PC-3 (cell line): ENCODE results near the gene FAM110A. TPM values are rescaled to one million over a fixed set of nuclear protein-coding genes. Genes with fewer than 3 reads are reported as not detected.

Experiments
- ATAC-seq: fragments of 200-7000 bp; cut with Tn5 transposase; 2 replicates; pipeline ENCODE4 v1.9.1; 2020; ENCODE audit warnings: mild to moderate bottlenecking, moderate library complexity
- BruUV-seq: library from RNA; stranded (reverse); fragments of 400-500 nt; replicated peaks from 2 replicates; lab custom pipeline; 2021; lab: Mats Ljungman, UMichigan
- CTCF ChIA-PET: fragments of 300-600 bp; sonication (Branson Sonifier 250); formaldehyde crosslinking; loops from one replicate; lab custom pipeline; 2022; ENCODE audit warnings: antibody characterized with exemption; lab: Charles Lee
- POLR2A ChIA-PET: fragments of 300-600 bp; sonication (Branson Sonifier 250); formaldehyde crosslinking; loops from one replicate; lab custom pipeline; 2022; ENCODE audit warnings: antibody characterized with exemption; ENCODE audit not compliant: unreplicated experiment; lab: Charles Lee
- DNase-seq: peaks from one replicate; pipeline ENCODE4 v3.0.0-alpha.2; 2015
- H2AFZ ChIP-seq: fragments of 300-600 bp; sonication (generic); 2 replicates; pipeline ENCODE4 v1.6.0; 2016; ENCODE audit warnings: antibody characterized with exemption, low read length
- H3F3A ChIP-seq: fragments of 300-600 bp; sonication (generic); one replicate; pipeline ENCODE4 v1.6.0; 2017; ENCODE audit warnings: antibody characterized with exemption, low read length, control low read depth, mild to moderate bottlenecking; ENCODE audit not compliant: unreplicated experiment
- H3K27ac ChIP-seq: fragments of 300-600 bp; sonication (generic); 2 replicates; pipeline ENCODE4 v1.5.1; 2016; ENCODE audit warnings: mild to moderate bottlenecking, low read length
- H3K27me3 ChIP-seq: fragments of 300-600 bp; sonication (generic); 2 replicates; pipeline ENCODE4 v1.6.1; 2016; ENCODE audit warnings: low read length, mixed read lengths
- H3K36me3 ChIP-seq: fragments of 300-600 bp; sonication (generic); 2 replicates; pipeline ENCODE4 v1.6.1; 2016; ENCODE audit warnings: low read depth, mixed run types, low read length, mixed read lengths
- H3K4me1 ChIP-seq: fragments of 300-600 bp; sonication (generic); 2 replicates; pipeline ENCODE4 v1.5.1; 2016; ENCODE audit warnings: low read length; ENCODE audit not compliant: insufficient read depth
- H3K4me2 ChIP-seq: fragments of 300-600 bp; sonication (generic); 2 replicates; pipeline ENCODE4 v1.6.0; 2016; ENCODE audit warnings: low read length
- H3K4me3 ChIP-seq: fragments of 300-600 bp; sonication (generic); 2 replicates; pipeline ENCODE4 v1.5.1; 2016; ENCODE audit warnings: mild to moderate bottlenecking, low read length, mixed read lengths
- H3K79me2 ChIP-seq: fragments of 300-600 bp; sonication (generic); 2 replicates; pipeline ENCODE4 v1.6.1; 2017; ENCODE audit warnings: low read length, mixed read lengths
- H3K9ac ChIP-seq: fragments of 300-600 bp; sonication (generic); 2 replicates; pipeline ENCODE4 v1.6.0; 2016; ENCODE audit warnings: mild to moderate bottlenecking, low read length
- H3K9me2 ChIP-seq: fragments of 300-600 bp; sonication (generic); replicated peaks from 2 replicates; pipeline ENCODE4 v1.6.1; 2016; ENCODE audit warnings: mixed run types, low read length, mixed read lengths
- H3K9me3 ChIP-seq: fragments of 300-600 bp; sonication (generic); 2 replicates; pipeline ENCODE4 v1.6.1; 2016; ENCODE audit warnings: low read length, mixed read lengths
- H4K20me1 ChIP-seq: fragments of 300-600 bp; sonication (generic); 2 replicates; pipeline ENCODE4 v1.6.1; 2016; ENCODE audit warnings: low read length, mixed read lengths
- CTCF ChIP-seq: fragments of 300-600 bp; sonication (generic); conservative IDR thresholded peaks from 2 replicates; pipeline ENCODE4 v1.5.1; 2017; ENCODE audit warnings: antibody characterized with exemption, low read depth, mild to moderate bottlenecking, low read length
- EZH2 ChIP-seq: fragments of 300-600 bp; sonication (generic); IDR thresholded peaks from one replicate; pipeline ENCODE4 v1.6.1; 2017; ENCODE audit warnings: antibody characterized with exemption, mild to moderate bottlenecking, low read length; ENCODE audit not compliant: unreplicated experiment
- EZH2phosphoT487 ChIP-seq: fragments of 300-600 bp; sonication (generic); IDR thresholded peaks from 2 replicates; pipeline ENCODE4 v1.6.1; 2018; ENCODE audit warnings: mild to moderate bottlenecking, antibody characterized with exemption, low read length, borderline replicate concordance
- intact Hi-C: fragments of 100-400 bp; cut with micrococcal nuclease; formaldehyde crosslinking; loops from 2 replicates; pipeline ENCODE4 v1.9.0; 2023
- total RNA-seq: library from RNA; depleted of rRNA; stranded (reverse); fragments of >200 nt; gene quantifications from 2 replicates; pipeline ENCODE4 v1.2.3, GENCODE V29; 2014

Gene FAM110A
- total RNA-seq, 1 experiment from 2014 or later = 28.4 TPM

- BruUV-seq = no TSS peak
- Histone ChIP-seq H3K9me3 (no peaks in the 10 kb centered on the region), H3K27ac (peak overlapping the region; percentile 39), H3F3A (peaks cover under 1% of the 10 kb centered on the region), H3K4me1 (peaks cover 37% of the 10 kb centered on the region), H3K4me3 (peak overlapping the region; percentile 75), H2AFZ (peak overlapping the region; percentile 82), H3K36me3 (peaks cover 10% of the 10 kb centered on the region; the same call in 1 of the 2 replicates), H3K9ac (peak overlapping the region; percentile 74), H4K20me1 (peaks cover 4% of the 10 kb centered on the region; the same call in 1 of the 2 replicates), H3K4me2 (peak overlapping the region; percentile 93), H3K27me3 (no peaks in the 10 kb centered on the region), H3K9me2 (no peaks in the 10 kb centered on the region), H3K79me2 (peaks cover 81% of the 10 kb centered on the region)
- peak; percentile 80 for DNase-seq
- ATAC-seq = peak; percentile 45
- intact Hi-C loops = no loop called here
- ChIA-PET POLR2A (no interaction called here), CTCF (no interaction called here)
- TF ChIP-seq CTCF = no peak
Observed at GRCh38 chr20:841568-842546, 8.3 kb downstream of the FAM110A start.

GRCh38 chr20:842547-842940 lies 9.0 kb downstream of the FAM110A start:
- Histone ChIP-seq H3K9me3 (no peaks in the 10 kb centered on the region), H3K9ac (no peak overlapping the region; the same call in 1 of the 2 replicates), H3K4me3 (peak overlapping the region; percentile 75), H3F3A (no peaks in the 10 kb centered on the region), H3K27ac (no peak overlapping the region), H3K36me3 (peaks cover 10% of the 10 kb centered on the region; the same call in 1 of the 2 replicates), H2AFZ (no peak overlapping the region), H3K9me2 (no peaks in the 10 kb centered on the region), H3K27me3 (no peaks in the 10 kb centered on the region), H3K4me1 (peaks cover 32% of the 10 kb centered on the region), H4K20me1 (peaks cover 4% of the 10 kb centered on the region; the same call in 1 of the 2 replicates), H3K79me2 (peaks cover 74% of the 10 kb centered on the region), H3K4me2 (peak overlapping the region; percentile 93)
- POLR2A ChIA-PET = no interaction called here
- BruUV-seq = TSS peak; percentile 6
- CTCF ChIA-PET = no interaction called here
- ATAC-seq (no peak), DNase-seq (no peak)
- intact Hi-C loops = no loop called here
- TF ChIP-seq EZH2phosphoT487 (no peak), EZH2 (no peak), CTCF (no peak)
